ENCODE results near the gene C7orf57.

Gene C7orf57

GRCh38 chr7:48109848-48110663, 74.7 kb downstream of the C7orf57 start:
- DNase-seq (ENCODE audit: low read depth in 2 of 2) = peak; percentile 82 to 89

DNA sequence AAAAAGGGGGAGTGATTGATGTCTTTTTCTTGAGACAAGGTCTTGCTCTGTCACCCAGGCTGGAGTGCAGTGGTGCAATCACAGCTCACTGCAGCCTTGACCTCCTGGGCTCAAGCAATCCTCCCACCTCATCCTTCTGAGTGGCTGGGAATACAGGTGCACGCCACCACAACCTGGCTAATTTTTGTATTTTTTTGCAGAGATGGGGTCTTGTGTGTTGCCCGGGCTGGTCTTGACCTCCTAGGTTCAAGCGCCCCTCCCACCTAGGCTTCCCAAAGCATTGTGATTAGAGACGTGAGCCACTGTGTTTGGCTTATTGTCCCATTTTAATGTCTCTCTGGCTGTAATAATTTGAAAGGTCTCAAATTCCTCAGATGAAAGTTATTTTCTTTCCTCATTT, 75.5 kb downstream of the C7orf57 start:
- DNase-seq (ENCODE audit: low read depth in 2 of 2) = no peak

Measured in stimulated activated CD8-positive, alpha-beta memory T cell treated with anti-CD3 and anti-CD28 coated beads, Interleukin-7, amount 100 ng/mL, for 1 hour (primary cell).